ENCODE results near the gene GRIN2A.

GRCh38 chr16:10076037-10076436, 106.2 kb downstream of the GRIN2A start:
- no peak for TF ChIP-seq CTCF (IDR thresholded peaks at IDR 0.05; ENCODE audit: poor library complexity)
- TF ChIP-seq EZH2phosphoT487 (IDR thresholded peaks at IDR 0.05; ENCODE audit: low read depth, severe bottlenecking, unreplicated experiment), result no peak

Measured in hepatocyte (in vitro differentiated cells).